Neuronal stem cell (in vitro differentiated cells): Measurements from ENCODE around the gene KRTAP4-9.

Source experiments
- DNase-seq: peaks from one replicate; pipeline ENCODE4 v3.0.0-alpha.2; 2013; ENCODE audit warnings: low spot score
- H2AFZ ChIP-seq: one replicate; pipeline ENCODE4 v1.6.1; 2013; ENCODE audit warnings: mild to moderate bottlenecking, low read length, inconsistent platforms
- H2AK5ac ChIP-seq: 2 replicates; pipeline ENCODE4 v1.6.1; 2013; ENCODE audit warnings: low read depth, mild to moderate bottlenecking, inconsistent platforms, low read length, moderate library complexity, mixed read lengths
- H2BK120ac ChIP-seq: 2 replicates; pipeline ENCODE4 v1.6.1; 2013; ENCODE audit warnings: low read depth, mild to moderate bottlenecking, inconsistent platforms, low read length, moderate library complexity, mixed read lengths
- H2BK12ac ChIP-seq: one replicate; pipeline ENCODE4 v1.6.1; 2013; ENCODE audit warnings: low read length, inconsistent platforms
- H2BK15ac ChIP-seq: 2 replicates; pipeline ENCODE4 v1.6.1; 2013; ENCODE audit warnings: mild to moderate bottlenecking, low read length, inconsistent platforms, mixed read lengths
- H2BK5ac ChIP-seq: one replicate; pipeline ENCODE4 v1.6.1; 2013; ENCODE audit warnings: inconsistent platforms, mild to moderate bottlenecking, low read length, moderate library complexity
- H3K14ac ChIP-seq: one replicate; pipeline ENCODE4 v1.6.1; 2013; ENCODE audit warnings: low read length, inconsistent platforms
- H3K18ac ChIP-seq: 2 replicates; pipeline ENCODE4 v1.6.1; 2013; ENCODE audit warnings: low read length, inconsistent platforms
- H3K23ac ChIP-seq: 2 replicates; pipeline ENCODE4 v1.6.1; 2013; ENCODE audit warnings: low read depth, mild to moderate bottlenecking, mixed read lengths, low read length, inconsistent platforms; ENCODE audit not compliant: poor library complexity
- H3K27ac ChIP-seq: replicated peaks from 3 replicates; pipeline ENCODE4 v1.5.1; 2013; ENCODE audit warnings: low read length, inconsistent platforms
- H3K27me3 ChIP-seq, 3 experiments: 2 replicates each; pipeline ENCODE4 v1.6.1; 2013; ENCODE audit warnings: low read length in 3 of 3, mild to moderate bottlenecking in 2 of 3, inconsistent platforms in 1 of 3, low read depth in 1 of 3, mixed read lengths in 1 of 3, moderate library complexity in 1 of 3; ENCODE audit not compliant: control insufficient read depth in 3 of 3, insufficient read depth in 3 of 3
- H3K36me3 ChIP-seq, 2 donors: replicated peaks in 1 of 2; 2 replicates each; pipeline ENCODE4 v1.6.1; 2013; ENCODE audit warnings: low read length in 2 of 2; ENCODE audit not compliant: control insufficient read depth in 2 of 2, insufficient read depth in 2 of 2
- H3K4ac ChIP-seq: 2 replicates; pipeline ENCODE4 v1.6.1; 2013; ENCODE audit warnings: inconsistent platforms, mild to moderate bottlenecking, low read length, moderate library complexity
- H3K4me1 ChIP-seq, 2 donors: 1 replicate in 1 of 2; 2 replicates in 1 of 2; pipeline ENCODE4 v1.6.1; 2013; ENCODE audit warnings: low read length in 2 of 2, low read depth in 1 of 2; ENCODE audit not compliant: control insufficient read depth in 2 of 2, insufficient read depth in 1 of 2
- H3K4me2 ChIP-seq: one replicate; pipeline ENCODE4 v1.6.1; 2013; ENCODE audit warnings: mild to moderate bottlenecking, low read length, inconsistent platforms; ENCODE audit not compliant: insufficient read depth, poor library complexity, severe bottlenecking
- H3K4me3 ChIP-seq, 2 donors: 2 replicates each; pipeline ENCODE4 v1.5.1; 2013; ENCODE audit warnings: low read length in 2 of 2, mild to moderate bottlenecking in 2 of 2, inconsistent platforms in 1 of 2, moderate library complexity in 1 of 2
- H3K79me1 ChIP-seq: one replicate; pipeline ENCODE4 v1.6.1; 2013; ENCODE audit warnings: low read depth, mild to moderate bottlenecking, inconsistent platforms, low read length, moderate library complexity
- H3K9ac ChIP-seq: one replicate; pipeline ENCODE4 v1.6.1; 2013; ENCODE audit warnings: mild to moderate bottlenecking, low read depth, low read length, inconsistent platforms; ENCODE audit not compliant: poor library complexity
- H3K9me3 ChIP-seq, 2 donors: replicated peaks in 1 of 2; 2 replicates each; pipeline versions ENCODE3 to v1.6.1; 2013; ENCODE audit warnings: low read length in 2 of 2, mild to moderate bottlenecking in 2 of 2, inconsistent platforms in 1 of 2, low read depth in 1 of 2, mixed read lengths in 1 of 2, moderate library complexity in 1 of 2; ENCODE audit not compliant: control insufficient read depth in 2 of 2, insufficient read depth in 1 of 2
- H4K8ac ChIP-seq: one replicate; pipeline ENCODE4 v1.6.1; 2013; ENCODE audit warnings: low read depth, mild to moderate bottlenecking, inconsistent platforms, low read length, moderate library complexity
- H4K91ac ChIP-seq: one replicate; pipeline ENCODE4 v1.6.1; 2013; ENCODE audit warnings: low read length, low read depth, mild to moderate bottlenecking, inconsistent platforms; ENCODE audit not compliant: poor library complexity
- WGBS, 2 donors: extraction: QIAGEN DNeasy Blood & Tissue Kit; methylation state at CpG; one replicate each; pipeline ENCODE4 v1.1.7; 2013; ENCODE audit warnings: missing lambda C conversion rate in 2 of 2, mixed read lengths in 1 of 2; ENCODE audit not compliant: insufficient read length in 2 of 2, insufficient replicate concordance in 1 of 2; ENCODE audit errors: extremely low coverage in 2 of 2; 5-methylcytosine and 5-hydroxymethylcytosine counted together

Gene KRTAP4-9

DNA sequence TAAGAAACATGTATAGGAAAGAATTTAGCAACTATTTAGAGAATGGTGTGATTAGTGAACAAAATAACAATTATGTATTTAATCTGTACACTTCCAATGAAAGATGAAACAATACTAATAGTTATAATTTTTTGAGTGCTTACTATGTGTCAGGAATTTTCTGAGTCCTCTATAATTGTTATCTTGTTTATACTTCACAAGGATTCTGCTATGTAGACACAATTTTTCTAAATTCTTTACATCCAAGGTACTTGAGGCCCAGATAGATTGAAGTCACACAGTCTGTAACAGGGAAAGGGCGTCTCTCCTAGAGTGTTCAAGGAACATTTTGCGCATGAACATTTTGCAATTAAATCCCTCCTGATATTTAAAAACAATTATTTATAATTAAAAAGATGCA, 19.9 kb downstream of the KRTAP4-9 start:
- Histone ChIP-seq H3K4me1 (no peaks in the 10 kb centered on the region), H4K8ac (no peak overlapping the region), H3K4me3 (no peak overlapping the region), H2BK12ac (no peak overlapping the region), H3K9me3 (no peaks in the 10 kb centered on the region), H2BK5ac (no peak overlapping the region), H3K4ac (no peak overlapping the region), H2AK5ac (no peak overlapping the region), H3K9ac (no peak overlapping the region), H3K18ac (no peak overlapping the region), H3K27me3 (no peaks in the 10 kb centered on the region), H3K4me2 (no peak overlapping the region), H3K27ac (no peak overlapping the region), H2AFZ (no peak overlapping the region), H3K23ac (no peak overlapping the region), H2BK120ac (no peak overlapping the region), H2BK15ac (no peak overlapping the region), H3K14ac (no peak overlapping the region), H3K36me3 (no peaks in the 10 kb centered on the region), H4K91ac (no peak overlapping the region), H3K79me1 (no peaks in the 10 kb centered on the region)
- DNase-seq, result no peak
- no CpG with 5 or more reads among the region's 2 CpGs for WGBS, 2 donors

DNA sequence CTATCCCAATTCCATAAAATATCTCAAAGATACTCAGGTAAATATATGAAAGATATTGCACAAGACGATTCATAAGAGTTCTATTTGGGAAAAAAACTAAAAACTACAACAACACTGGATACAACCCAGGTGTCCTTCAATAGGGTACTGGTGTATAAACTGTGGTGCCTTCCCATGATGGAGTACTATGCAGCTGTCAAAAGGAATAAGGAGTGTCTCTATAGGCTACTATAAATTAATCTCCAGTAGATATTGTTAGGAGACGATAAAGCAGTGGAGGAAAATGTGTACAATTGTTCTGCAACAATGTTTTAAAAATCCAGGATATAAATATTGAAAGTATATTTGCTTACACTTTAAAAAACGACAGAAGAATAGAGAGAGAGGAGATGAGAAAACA, 21.2 kb downstream of the KRTAP4-9 start:
- Histone ChIP-seq H3K18ac (no peak overlapping the region), H2AFZ (no peak overlapping the region), H3K4me1 (no peaks in the 10 kb centered on the region), H3K9ac (no peak overlapping the region), H2AK5ac (no peak overlapping the region), H3K36me3 (no peaks in the 10 kb centered on the region), H3K27me3 (no peaks in the 10 kb centered on the region), H2BK15ac (no peak overlapping the region), H3K9me3 (no peaks in the 10 kb centered on the region), H3K4me2 (no peak overlapping the region), H2BK12ac (no peak overlapping the region), H3K23ac (no peak overlapping the region), H3K27ac (no peak overlapping the region), H2BK120ac (no peak overlapping the region), H3K4ac (no peak overlapping the region), H4K8ac (no peak overlapping the region), H3K14ac (no peak overlapping the region), H4K91ac (no peak overlapping the region), H3K79me1 (no peaks in the 10 kb centered on the region), H3K4me3 (no peak overlapping the region), H2BK5ac (no peak overlapping the region)
- WGBS, 2 donors, result no CpG with 5 or more reads among the region's 3 CpGs
- DNase-seq, result no peak

DNA sequence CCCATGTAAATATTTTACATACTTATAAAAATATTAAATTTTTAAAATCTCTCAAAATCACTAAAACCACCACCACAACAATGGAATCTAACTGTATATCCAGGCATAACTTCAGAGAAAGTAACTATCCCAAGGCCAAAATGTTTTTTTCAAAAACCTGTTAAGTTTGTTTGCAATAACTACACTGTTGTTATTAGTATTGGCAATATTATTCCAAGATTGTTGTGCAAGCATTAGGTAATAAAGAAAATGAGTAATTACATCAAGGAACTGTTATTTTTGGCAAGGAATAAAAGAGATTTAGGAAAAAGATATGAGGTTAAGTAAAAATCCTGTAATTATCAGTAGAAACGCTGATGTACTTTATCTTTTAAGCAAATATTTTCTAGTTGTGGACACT, 22.2 kb downstream of the KRTAP4-9 start:
- Histone ChIP-seq H3K27me3 (no peaks in the 10 kb centered on the region), H2BK12ac (no peak overlapping the region), H3K4ac (no peak overlapping the region), H2AFZ (no peak overlapping the region), H3K18ac (no peak overlapping the region), H2BK15ac (no peak overlapping the region), H3K4me3 (no peak overlapping the region), H4K91ac (no peak overlapping the region), H3K4me1 (no peaks in the 10 kb centered on the region), H3K79me1 (no peaks in the 10 kb centered on the region), H2BK5ac (no peak overlapping the region), H3K9ac (no peak overlapping the region), H3K36me3 (no peaks in the 10 kb centered on the region), H3K14ac (no peak overlapping the region), H4K8ac (no peak overlapping the region), H3K9me3 (no peaks in the 10 kb centered on the region), H3K27ac (no peak overlapping the region), H3K23ac (no peak overlapping the region), H3K4me2 (no peak overlapping the region), H2BK120ac (no peak overlapping the region), H2AK5ac (no peak overlapping the region)
- DNase-seq, result no peak
- no CpG with 5 or more reads among the region's 1 CpG for WGBS, 2 donors

DNA sequence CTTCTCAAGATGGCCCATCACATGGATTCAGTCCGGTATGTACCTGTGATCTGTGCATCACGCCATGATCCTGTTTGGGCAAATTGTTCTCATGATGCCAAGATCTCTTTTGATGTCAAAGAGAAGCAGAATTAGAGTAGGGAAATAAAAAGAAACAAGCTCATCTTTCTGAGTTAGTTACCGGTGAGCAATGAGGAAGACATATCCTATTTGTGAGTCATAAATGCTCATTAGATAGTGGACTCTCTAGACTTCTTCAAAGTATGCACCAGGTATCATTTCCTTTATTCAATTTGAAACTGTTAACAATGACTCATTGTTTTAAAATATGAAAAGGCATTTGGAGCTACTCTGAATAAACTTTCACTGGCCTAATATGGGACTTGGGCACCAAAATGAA, 26.8 kb downstream of the KRTAP4-9 start:
- Histone ChIP-seq H2BK5ac (no peak overlapping the region), H3K9ac (no peak overlapping the region), H3K36me3 (no peaks in the 10 kb centered on the region), H4K91ac (no peak overlapping the region), H2AFZ (no peak overlapping the region), H3K23ac (no peak overlapping the region), H3K18ac (no peak overlapping the region), H3K9me3 (no peaks in the 10 kb centered on the region), H2BK120ac (no peak overlapping the region), H2AK5ac (no peak overlapping the region), H4K8ac (no peak overlapping the region), H3K27ac (no peak overlapping the region), H3K27me3 (no peaks in the 10 kb centered on the region), H2BK15ac (no peak overlapping the region), H3K4me2 (no peak overlapping the region), H3K14ac (no peak overlapping the region), H3K4me3 (no peak overlapping the region), H2BK12ac (no peak overlapping the region), H3K4me1 (no peaks in the 10 kb centered on the region), H3K4ac (no peak overlapping the region), H3K79me1 (no peaks in the 10 kb centered on the region)
- WGBS, 2 donors, result no CpG with 5 or more reads among the region's 3 CpGs
- no peak for DNase-seq
